ENCODE results near the gene PTPRO. TPM values are rescaled to one million over a fixed set of nuclear protein-coding genes. Genes with fewer than 3 reads are reported as not detected.

PTPRO gene
- total RNA-seq = 1 to 10 TPM; 1.2 to 4.1 (median 2.1) TPM

GRCh38 chr12:15322164-15323061 is at the start of gene PTPRO:
TSS of gene PTPRO (plus strand) at chr12:15322508.
- Histone ChIP-seq H3K27ac (no peak within 1 kb of the TSS), H3K4me3 (peak within 1 kb of the TSS in 2 of 4 donors; percentile 36 to 37), H3K36me3 (no peaks in the 10 kb centered on the region), H3K4me1 (peaks cover 0 to 14% (median 0%) of the 10 kb centered on the region in 4 donors), H3K9me3 (no peaks in the 10 kb centered on the region), H3K27me3 (peaks cover 0 to 11% of the 10 kb centered on the region in 2 donors)
- no peak for TF ChIP-seq CTCF (IDR thresholded peaks at IDR 0.05)
- no peak for TF ChIP-seq POLR2A (IDR thresholded peaks at IDR 0.05)
- DNase-seq = no peak

- H3K4me3 ChIP-seq = no peak overlapping the region
- TF ChIP-seq CTCF (IDR thresholded peaks at IDR 0.05) (no peak), POLR2A (IDR thresholded peaks at IDR 0.05) (no peak)
- no peaks in the 10 kb centered on the region for H3K9me3 ChIP-seq
- DNase-seq = no peak
- H3K27ac ChIP-seq = no peak overlapping the region
- H3K36me3 ChIP-seq = no peaks in the 10 kb centered on the region
- H3K4me1 ChIP-seq = peaks cover 0 to 2% (median 0%) of the 10 kb centered on the region in 4 donors
- no peaks in the 10 kb centered on the region for H3K27me3 ChIP-seq
These were observed 48.4 kb upstream of the PTPRO start for GRCh38 chr12:15273896-15274295.

GRCh38 chr12:15274561-15274967 is 47.7 kb upstream of the PTPRO start:
- Histone ChIP-seq H3K27me3 (no peaks in the 10 kb centered on the region), H3K9me3 (no peaks in the 10 kb centered on the region), H3K4me1 (peaks cover 0 to 3% (median 0%) of the 10 kb centered on the region in 4 donors), H3K27ac (no peak overlapping the region), H3K4me3 (no peak overlapping the region), H3K36me3 (no peaks in the 10 kb centered on the region)
- no peak for DNase-seq
- TF ChIP-seq CTCF (IDR thresholded peaks at IDR 0.05) = no peak
- TF ChIP-seq POLR2A (IDR thresholded peaks at IDR 0.05) = no peak

GRCh38 chr12:15276088-15276698 is 46.1 kb upstream of the PTPRO start:
- TF ChIP-seq CTCF (IDR thresholded peaks at IDR 0.05) = peak; percentile 23 to 80 (median 68)
- TF ChIP-seq POLR2A (IDR thresholded peaks at IDR 0.05) = no peak
- H3K36me3 ChIP-seq = no peaks in the 10 kb centered on the region
- no peaks in the 10 kb centered on the region for H3K9me3 ChIP-seq
- H3K27me3 ChIP-seq = no peaks in the 10 kb centered on the region
- peak in 1 of 3 donors; percentile 54 for DNase-seq
- H3K27ac ChIP-seq = no peak overlapping the region
- H3K4me1 ChIP-seq = peaks cover 0 to 3% (median 0%) of the 10 kb centered on the region in 4 donors
- H3K4me3 ChIP-seq = no peak overlapping the region

- no peak for TF ChIP-seq POLR2A (IDR thresholded peaks at IDR 0.05)
- no peak for TF ChIP-seq CTCF (IDR thresholded peaks at IDR 0.05)
- Histone ChIP-seq H3K36me3 (no peaks in the 10 kb centered on the region), H3K27ac (peak overlapping the region in 3 of 4 donors; percentile 13 to 43 (median 42)), H3K9me3 (no peaks in the 10 kb centered on the region), H3K4me1 (peaks cover 0 to 3% (median 0%) of the 10 kb centered on the region in 4 donors), H3K4me3 (no peak overlapping the region), H3K27me3 (no peaks in the 10 kb centered on the region)
- peak in 2 of 3 donors; percentile 50 to 53 for DNase-seq
These were observed 43.3 kb upstream of the PTPRO start for GRCh38 chr12:15278816-15279658.

All from Peyer's patch (tissue), 4 donors.